ENCODE measurements around the gene BCLAF3. TPM values are rescaled to one million over a fixed set of nuclear protein-coding genes. Genes with fewer than 3 reads are reported as not detected.

Gene BCLAF3
- total RNA-seq: 7.6 and 10.0 TPM in 2 replicates

- Histone ChIP-seq H3K9me3 (ENCODE audit: low read depth, low read length) (no peaks in the 10 kb centered on the region), H3K27me3 (ENCODE audit: insufficient read depth, low read length) (no peaks in the 10 kb centered on the region), H3K36me3 (ENCODE audit: insufficient read depth, low read length) (no peaks in the 10 kb centered on the region), H3K27ac (ENCODE audit: low read depth, low read length) (peak within 1 kb of the TSS; percentile 23), H3K4me3 (ENCODE audit: insufficient read depth, low read length) (peak within 1 kb of the TSS; percentile 80), H4K20me1 (ENCODE audit: insufficient read depth, low read length) (no peaks in the 10 kb centered on the region), H2AFZ (ENCODE audit: low read length) (peak within 1 kb of the TSS; percentile 66), H3K79me2 (ENCODE audit: insufficient read depth, low read length) (peaks cover 32% of the 10 kb centered on the region), H3K4me1 (ENCODE audit: insufficient read depth, low read length) (peaks cover 3% of the 10 kb centered on the region), H3K4me2 (ENCODE audit: insufficient read depth, low read length) (peak within 1 kb of the TSS; percentile 86)
- TF ChIP-seq CTCF (IDR thresholded peaks at IDR 0.05; ENCODE audit: extremely low read depth, low read depth, low read length): peak; percentile 57
- DNase-seq (ENCODE audit: insufficient read length, low spot score, missing footprints): peak; percentile 99
These were observed at the start of gene BCLAF3 for GRCh38 chrX:19990556-19991349. Gene BCLAF3 (minus strand): TSS chrX:19991061. CDS start chrX:19970264, 20,797 bp downstream.

GRCh38 chrX:20038966-20039365, 48.1 kb upstream of the BCLAF3 start:
- Histone ChIP-seq H4K20me1 (ENCODE audit: insufficient read depth, low read length) (no peaks in the 10 kb centered on the region), H3K4me2 (ENCODE audit: insufficient read depth, low read length) (no peak overlapping the region)

GRCh38 chrX:20037186-20037585, 46.3 kb upstream of the BCLAF3 start:
- Histone ChIP-seq H3K27ac (ENCODE audit: low read depth, low read length) (no peak overlapping the region), H3K4me3 (ENCODE audit: insufficient read depth, low read length) (no peak overlapping the region), H3K79me2 (ENCODE audit: insufficient read depth, low read length) (no peaks in the 10 kb centered on the region), H3K4me1 (ENCODE audit: insufficient read depth, low read length) (no peaks in the 10 kb centered on the region), H2AFZ (ENCODE audit: low read length) (no peak overlapping the region), H4K20me1 (ENCODE audit: insufficient read depth, low read length) (no peaks in the 10 kb centered on the region), H3K9me3 (ENCODE audit: low read depth, low read length) (no peaks in the 10 kb centered on the region), H3K27me3 (ENCODE audit: insufficient read depth, low read length) (no peaks in the 10 kb centered on the region), H3K36me3 (ENCODE audit: insufficient read depth, low read length) (no peaks in the 10 kb centered on the region), H3K4me2 (ENCODE audit: insufficient read depth, low read length) (no peak overlapping the region)
- no peak for TF ChIP-seq CTCF (IDR thresholded peaks at IDR 0.05; ENCODE audit: extremely low read depth, low read depth, low read length)
- no peak for DNase-seq (ENCODE audit: insufficient read length, low spot score, missing footprints)

More at GRCh38 chrX:20038966-20039365, 48.1 kb upstream of the BCLAF3 start:
- TF ChIP-seq CTCF (IDR thresholded peaks at IDR 0.05; ENCODE audit: extremely low read depth, low read depth, low read length): no peak
- Histone ChIP-seq H3K4me1 (ENCODE audit: insufficient read depth, low read length) (no peaks in the 10 kb centered on the region), H3K79me2 (ENCODE audit: insufficient read depth, low read length) (no peaks in the 10 kb centered on the region), H3K36me3 (ENCODE audit: insufficient read depth, low read length) (no peaks in the 10 kb centered on the region), H2AFZ (ENCODE audit: low read length) (no peak overlapping the region), H3K9me3 (ENCODE audit: low read depth, low read length) (no peaks in the 10 kb centered on the region), H3K27ac (ENCODE audit: low read depth, low read length) (no peak overlapping the region), H3K27me3 (ENCODE audit: insufficient read depth, low read length) (no peaks in the 10 kb centered on the region), H3K4me3 (ENCODE audit: insufficient read depth, low read length) (no peak overlapping the region)
- no peak for DNase-seq (ENCODE audit: insufficient read length, low spot score, missing footprints)

- DNase-seq (ENCODE audit: insufficient read length, low spot score, missing footprints): no peak
- no peak for TF ChIP-seq CTCF (IDR thresholded peaks at IDR 0.05; ENCODE audit: extremely low read depth, low read depth, low read length)
- no peak overlapping the region for H3K4me3 ChIP-seq (ENCODE audit: insufficient read depth, low read length)
- H3K4me2 ChIP-seq (ENCODE audit: insufficient read depth, low read length): no peak overlapping the region
- H4K20me1 ChIP-seq (ENCODE audit: insufficient read depth, low read length): no peaks in the 10 kb centered on the region
- no peak overlapping the region for H2AFZ ChIP-seq (ENCODE audit: low read length)
- H3K27ac ChIP-seq (ENCODE audit: low read depth, low read length): no peak overlapping the region
- no peaks in the 10 kb centered on the region for H3K79me2 ChIP-seq (ENCODE audit: insufficient read depth, low read length)
- H3K9me3 ChIP-seq (ENCODE audit: low read depth, low read length): no peaks in the 10 kb centered on the region
- no peaks in the 10 kb centered on the region for H3K4me1 ChIP-seq (ENCODE audit: insufficient read depth, low read length)
- no peaks in the 10 kb centered on the region for H3K36me3 ChIP-seq (ENCODE audit: insufficient read depth, low read length)
- H3K27me3 ChIP-seq (ENCODE audit: insufficient read depth, low read length): peaks cover 5% of the 10 kb centered on the region
These were observed 41.3 kb upstream of the BCLAF3 start for GRCh38 chrX:20032201-20032600.
